ENCODE results near the gene CFAP99. TPM values are rescaled to one million over a fixed set of nuclear protein-coding genes. Genes with fewer than 3 reads are reported as not detected.
A peak's percentile ranks its signal among the peaks of the same experiment; 100 is the strongest.

CFAP99 gene
- total RNA-seq, 6 experiments from 2014 or later: not detected

GRCh38 chr4:2432004-2432403 is 13.2 kb downstream of the CFAP99 start:
- Mint-ChIP-seq H3K27me3 (ENCODE audit: insufficient read depth) (peaks cover 10% of the 10 kb centered on the region), H3K4me3 (no peak overlapping the region), H3K36me3 (ENCODE audit: low read depth) (no peaks in the 10 kb centered on the region), H3K27ac (no peak overlapping the region), H3K9me3 (no peaks in the 10 kb centered on the region), H3K4me1 (ENCODE audit: low read depth) (peaks cover 20% of the 10 kb centered on the region)
- no peak for TF ChIP-seq CTCF (IDR thresholded peaks at IDR 0.05)
- DNase-seq: no peak

GRCh38 chr4:2432991-2433530 is 14.3 kb downstream of the CFAP99 start:
- DNase-seq: peak; percentile 57
- no peak overlapping the region for H3K4me3 Mint-ChIP-seq
- peak overlapping the region; percentile 77 for H3K27ac Mint-ChIP-seq
- no peaks in the 10 kb centered on the region for H3K36me3 Mint-ChIP-seq (ENCODE audit: low read depth)
- H3K9me3 Mint-ChIP-seq: no peaks in the 10 kb centered on the region
- peaks cover 20% of the 10 kb centered on the region for H3K4me1 Mint-ChIP-seq (ENCODE audit: low read depth)
- TF ChIP-seq CTCF (IDR thresholded peaks at IDR 0.05): no peak
- peaks cover 10% of the 10 kb centered on the region for H3K27me3 Mint-ChIP-seq (ENCODE audit: insufficient read depth)

- no peak overlapping the region for H3K4me3 Mint-ChIP-seq
- peaks cover 18% of the 10 kb centered on the region for H3K4me1 Mint-ChIP-seq (ENCODE audit: low read depth)
- no peaks in the 10 kb centered on the region for H3K9me3 Mint-ChIP-seq
- no peak for TF ChIP-seq CTCF (IDR thresholded peaks at IDR 0.05)
- H3K27me3 Mint-ChIP-seq (ENCODE audit: insufficient read depth): peaks cover 8% of the 10 kb centered on the region
- H3K36me3 Mint-ChIP-seq (ENCODE audit: low read depth): no peaks in the 10 kb centered on the region
- H3K27ac Mint-ChIP-seq: no peak overlapping the region
- DNase-seq: no peak
Measured at GRCh38 chr4:2433609-2434350, 15.0 kb downstream of the CFAP99 start.

- H3K9me3 Mint-ChIP-seq: no peaks in the 10 kb centered on the region
- no peak for TF ChIP-seq CTCF (IDR thresholded peaks at IDR 0.05)
- peaks cover 13% of the 10 kb centered on the region for H3K4me1 Mint-ChIP-seq (ENCODE audit: low read depth)
- H3K36me3 Mint-ChIP-seq (ENCODE audit: low read depth): no peaks in the 10 kb centered on the region
- peaks cover 3% of the 10 kb centered on the region for H3K27me3 Mint-ChIP-seq (ENCODE audit: insufficient read depth)
- no peak overlapping the region for H3K27ac Mint-ChIP-seq
- no peak overlapping the region for H3K4me3 Mint-ChIP-seq
- DNase-seq: no peak
Measured at GRCh38 chr4:2434420-2434819, 15.7 kb downstream of the CFAP99 start.

- Mint-ChIP-seq H3K27me3 (ENCODE audit: insufficient read depth) (peaks cover 3% of the 10 kb centered on the region), H3K27ac (no peak overlapping the region; the same call in 1 of the 2 replicates), H3K4me3 (no peak overlapping the region), H3K9me3 (no peaks in the 10 kb centered on the region), H3K36me3 (ENCODE audit: low read depth) (no peaks in the 10 kb centered on the region), H3K4me1 (ENCODE audit: low read depth) (peaks cover 13% of the 10 kb centered on the region)
- peak; percentile 60 for TF ChIP-seq CTCF (IDR thresholded peaks at IDR 0.05)
- DNase-seq: peak; percentile 43
Measured at GRCh38 chr4:2436301-2436700, 17.5 kb downstream of the CFAP99 start.
